ENCODE data around the gene RNF112. TPM values are rescaled to one million over a fixed set of nuclear protein-coding genes. Genes with fewer than 3 reads are reported as not detected.

RNF112 gene
- total and polyA plus RNA-seq, 12 donors = 0.64 to 8.1 (median 1.1) TPM

GRCh38 chr17:19418251-19418992 lies 7.4 kb downstream of the RNF112 start:
- Histone ChIP-seq H3K9me3 (no peaks in the 10 kb centered on the region), H3K27ac (peak overlapping the region in 1 of 10 donors; percentile 24), H3K4me3 (no peak overlapping the region), H3K36me3 (no peaks in the 10 kb centered on the region), H3K27me3 (peaks cover 0 to 5% (median 0%) of the 10 kb centered on the region in 7 donors), H3K4me1 (peaks cover 0 to 4% (median 0%) of the 10 kb centered on the region in 9 donors)
- DNase-seq (no peak), ATAC-seq (peak in 3 of 8 donors; percentile 24 to 45 (median 36))
- TF ChIP-seq CTCF (IDR thresholded peaks at IDR 0.05) = peak in 1 of 9 donors; percentile 6
- WGBS, 2 donors = 69 to 73% methylated on average over 7 of the region's 7 CpGs
- intact Hi-C loops (cut with DNase I) = no loop called here

- ATAC-seq = no peak
- WGBS, 2 donors = 67 to 77% methylated on average over 4 of the region's 4 CpGs
- TF ChIP-seq CTCF (IDR thresholded peaks at IDR 0.05) = no peak
- Histone ChIP-seq H3K4me3 (no peak overlapping the region), H3K27me3 (no peaks in the 10 kb centered on the region), H3K27ac (no peak overlapping the region), H3K36me3 (no peaks in the 10 kb centered on the region), H3K4me1 (peaks cover 0 to 7% (median 0%) of the 10 kb centered on the region in 9 donors), H3K9me3 (no peaks in the 10 kb centered on the region)
- no peak for DNase-seq
- intact Hi-C loops (cut with DNase I) = no loop called here
These were observed 10.2 kb downstream of the RNF112 start for GRCh38 chr17:19421219-19421618.

GRCh38 chr17:19421926-19422325 lies 10.9 kb downstream of the RNF112 start:
- Histone ChIP-seq H3K9me3 (no peaks in the 10 kb centered on the region), H3K36me3 (no peaks in the 10 kb centered on the region), H3K4me3 (no peak overlapping the region), H3K4me1 (peaks cover 0 to 7% (median 0%) of the 10 kb centered on the region in 9 donors), H3K27ac (no peak overlapping the region), H3K27me3 (no peaks in the 10 kb centered on the region)
- intact Hi-C loops (cut with DNase I) = no loop called here
- ATAC-seq (no peak), DNase-seq (no peak)
- 90 to 94% methylated on average over 6 of the region's 6 CpGs for WGBS, 2 donors
- no peak for TF ChIP-seq CTCF (IDR thresholded peaks at IDR 0.05)

GRCh38 chr17:19424934-19425868 lies 14.2 kb downstream of the RNF112 start:
- no peaks in the 10 kb centered on the region for H3K36me3 ChIP-seq
- peak overlapping the region in 3 of 10 donors; percentile 9 to 33 (median 15) for H3K27ac ChIP-seq
- WGBS, 2 donors = 69 to 74% methylated on average over 8 of the region's 8 CpGs
- ATAC-seq (peak in 1 of 8 donors; percentile 33), DNase-seq (no peak)
- H3K9me3 ChIP-seq = no peaks in the 10 kb centered on the region
- intact Hi-C loops (cut with DNase I) = no loop called here
- peaks cover 0 to 7% (median 0%) of the 10 kb centered on the region in 9 donors for H3K4me1 ChIP-seq
- TF ChIP-seq CTCF (IDR thresholded peaks at IDR 0.05) = no peak
- no peaks in the 10 kb centered on the region for H3K27me3 ChIP-seq
- H3K4me3 ChIP-seq = no peak overlapping the region

Measured in heart right ventricle (tissue), 16 donors.